Upper lobe of left lung (tissue), 6 donors: ENCODE measurements around the gene ADGRD1. TPM values are rescaled to one million over a fixed set of nuclear protein-coding genes. Genes with fewer than 3 reads are reported as not detected.

Experiments used
- ATAC-seq, 2 donors: fragments of 200-7000 bp; cut with Tn5 transposase; one replicate each; pipeline ENCODE4 v1.9.1; 2022; ENCODE audit warnings: mild to moderate bottlenecking in 2 of 2, moderate library complexity in 2 of 2; ENCODE audit not compliant: low FRiP score in 2 of 2
- DNase-seq, 2 donors: peaks; one replicate each; pipeline ENCODE4 v3.0.0-alpha.2; 2019 to 2020
- H3K27ac ChIP-seq, 4 donors: fragments of 200-600 bp; sonication (generic); one replicate each; pipeline ENCODE4 v1.5.1; 2016 to 2019
- H3K27me3 ChIP-seq, 4 donors: fragments of 200-600 bp; sonication (generic); one replicate each; pipeline ENCODE4 v1.5.1; 2017 to 2019
- H3K36me3 ChIP-seq, 4 donors: fragments of 200-600 bp; sonication (generic); one replicate each; pipeline ENCODE4 v1.5.1; 2016 to 2019
- H3K4me1 ChIP-seq, 4 donors: fragments of 200-600 bp; sonication (generic); one replicate each; pipeline ENCODE4 v1.5.1; 2018 to 2019
- H3K4me3 ChIP-seq, 4 donors: fragments of 200-600 bp; sonication (generic); one replicate each; pipeline ENCODE4 v1.5.1; 2017 to 2019; ENCODE audit warnings: mild to moderate bottlenecking in 2 of 4, moderate library complexity in 1 of 4
- H3K9me3 ChIP-seq, 4 donors: fragments of 200-600 bp; sonication (generic); one replicate each; pipeline ENCODE4 v1.5.1; 2018 to 2019
- EP300 ChIP-seq, 4 donors: sonication (generic); formaldehyde crosslinking; IDR thresholded peaks; one replicate each; pipeline ENCODE4 v1.5.1; 2017; ENCODE audit warnings: antibody characterized with exemption in 4 of 4, control low read depth in 2 of 4
- POLR2A ChIP-seq, 4 donors: fragments of 450-650 bp; IDR thresholded peaks; one replicate each; pipeline ENCODE4 v1.5.1; 2016 to 2017; ENCODE audit warnings: antibody characterized with exemption in 4 of 4, mild to moderate bottlenecking in 2 of 4
- POLR2AphosphoS5 ChIP-seq, 2 donors: sonication (generic); formaldehyde crosslinking; IDR thresholded peaks; one replicate each; pipeline ENCODE4 v1.5.1; 2017; ENCODE audit warnings: antibody characterized with exemption in 2 of 2
- WGBS, 2 donors: methylation state at CpG; one replicate each; pipeline ENCODE4 v1.1.5; 2017 to 2018; 5-methylcytosine and 5-hydroxymethylcytosine counted together
- total RNA-seq, 6 donors: library from RNA; depleted of rRNA in 4 of 6; stranded (reverse); fragments of >200 nt in 4 of 6; gene quantifications; one replicate each; pipeline versions ENCODE4 v1.1.0 to v1.2.1, GENCODE V29; 2016 to 2021
- TF ChIP-seq, protein P1 (sequence below), 6 experiments: fragments of 450-650 bp in 4 of 6; fragments of 200-600 bp in 2 of 6; sonication (generic) in 2 of 6; IDR thresholded peaks; one replicate each; pipeline ENCODE4 v1.5.1; 2016 to 2019; ENCODE audit warnings: antibody characterized with exemption in 6 of 6
- donor health status: DM: no; HTN: no; CAD: no; lungs with moderate emphysema.
- donor health status: DM: no; HTN: yes; CAD: no; lungs with severe emphysema.

ADGRD1 gene
- total RNA-seq, 6 donors from 2014 or later: 84.2 to 124 (median 94.7) TPM

DNA sequence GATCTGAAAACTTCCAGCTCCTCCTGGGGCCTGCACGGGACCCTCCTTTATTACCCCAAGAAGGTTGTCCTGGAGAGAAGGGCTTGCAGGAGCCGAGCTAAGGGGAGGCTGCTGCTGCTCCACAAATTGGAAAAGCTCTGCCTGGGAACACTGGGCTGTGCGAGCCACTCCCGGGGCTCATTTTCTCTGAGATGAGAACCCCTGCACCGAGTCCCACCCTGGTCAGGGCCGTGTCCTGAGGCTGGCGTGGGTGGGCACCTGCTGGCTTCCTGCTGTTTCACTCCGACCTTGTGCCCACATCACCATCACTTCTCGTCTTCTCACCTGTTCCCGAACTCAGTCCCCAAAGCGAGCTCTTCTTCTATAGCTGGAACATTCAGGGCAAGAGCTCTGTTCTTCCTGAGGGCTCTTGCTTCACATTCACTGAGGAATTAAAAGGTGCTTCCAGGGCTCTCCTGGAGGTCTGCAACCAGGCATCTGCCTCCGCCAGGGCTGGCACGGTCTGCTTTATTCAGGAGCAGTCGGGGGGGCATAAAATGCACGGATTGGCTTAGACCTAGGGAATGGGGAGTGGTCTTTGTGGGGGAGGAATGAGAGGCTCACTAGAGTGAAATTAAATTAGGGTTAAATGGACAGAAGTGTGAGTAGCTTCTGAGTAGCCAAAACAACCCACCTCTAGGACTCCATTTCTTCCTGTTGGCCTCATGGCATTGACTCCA, 98.5 kb downstream of the ADGRD1 start:
- no peak overlapping the region for H3K27ac ChIP-seq
- no peaks in the 10 kb centered on the region for H3K27me3 ChIP-seq
- WGBS, 2 donors: 93 to 94% methylated on average over 14 to 15 of the region's 15 CpGs
- no peak for ATAC-seq
- TF ChIP-seq POLR2AphosphoS5 (IDR thresholded peaks at IDR 0.05): no peak
- TF ChIP-seq POLR2A (IDR thresholded peaks at IDR 0.05): no peak
- H3K4me1 ChIP-seq: peaks cover under 1 to 5% (median 4%) of the 10 kb centered on the region in 4 donors
- no peaks in the 10 kb centered on the region for H3K36me3 ChIP-seq
- no peak for DNase-seq
- H3K4me3 ChIP-seq: no peak overlapping the region
- no peaks in the 10 kb centered on the region for H3K9me3 ChIP-seq

DNA sequence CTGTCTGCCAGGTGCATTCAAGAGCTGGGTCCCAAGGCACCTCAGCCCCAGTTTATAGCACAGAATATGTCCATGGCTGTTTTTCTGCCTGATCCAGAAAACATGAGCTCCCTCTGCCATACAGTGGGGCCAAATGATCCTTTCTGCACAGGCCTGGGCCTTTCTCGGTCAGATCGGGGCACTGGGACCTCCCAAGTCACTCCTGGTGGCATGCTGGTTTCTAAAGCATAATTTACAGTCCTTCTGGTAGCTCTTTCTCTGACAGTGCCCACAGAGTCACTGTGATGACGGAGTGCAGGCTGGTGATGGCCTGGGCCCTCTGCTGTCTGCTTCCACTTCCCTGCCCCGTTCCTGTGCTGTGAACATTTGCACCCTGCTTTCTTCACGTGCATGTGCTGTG, 99.2 kb downstream of the ADGRD1 start:
- H3K4me3 ChIP-seq: no peak overlapping the region
- DNase-seq: no peak
- peaks cover 0 to 5% (median 4%) of the 10 kb centered on the region in 4 donors for H3K4me1 ChIP-seq
- H3K9me3 ChIP-seq: no peaks in the 10 kb centered on the region
- WGBS, 2 donors: 83 to 88% methylated on average over 3 to 5 of the region's 5 CpGs
- H3K27me3 ChIP-seq: no peaks in the 10 kb centered on the region
- no peak overlapping the region for H3K27ac ChIP-seq
- no peak for ATAC-seq
- TF ChIP-seq POLR2AphosphoS5 (IDR thresholded peaks at IDR 0.05) (no peak), POLR2A (IDR thresholded peaks at IDR 0.05) (no peak), EP300 (IDR thresholded peaks at IDR 0.05) (no peak)
- TF ChIP-seq, protein P1, sequence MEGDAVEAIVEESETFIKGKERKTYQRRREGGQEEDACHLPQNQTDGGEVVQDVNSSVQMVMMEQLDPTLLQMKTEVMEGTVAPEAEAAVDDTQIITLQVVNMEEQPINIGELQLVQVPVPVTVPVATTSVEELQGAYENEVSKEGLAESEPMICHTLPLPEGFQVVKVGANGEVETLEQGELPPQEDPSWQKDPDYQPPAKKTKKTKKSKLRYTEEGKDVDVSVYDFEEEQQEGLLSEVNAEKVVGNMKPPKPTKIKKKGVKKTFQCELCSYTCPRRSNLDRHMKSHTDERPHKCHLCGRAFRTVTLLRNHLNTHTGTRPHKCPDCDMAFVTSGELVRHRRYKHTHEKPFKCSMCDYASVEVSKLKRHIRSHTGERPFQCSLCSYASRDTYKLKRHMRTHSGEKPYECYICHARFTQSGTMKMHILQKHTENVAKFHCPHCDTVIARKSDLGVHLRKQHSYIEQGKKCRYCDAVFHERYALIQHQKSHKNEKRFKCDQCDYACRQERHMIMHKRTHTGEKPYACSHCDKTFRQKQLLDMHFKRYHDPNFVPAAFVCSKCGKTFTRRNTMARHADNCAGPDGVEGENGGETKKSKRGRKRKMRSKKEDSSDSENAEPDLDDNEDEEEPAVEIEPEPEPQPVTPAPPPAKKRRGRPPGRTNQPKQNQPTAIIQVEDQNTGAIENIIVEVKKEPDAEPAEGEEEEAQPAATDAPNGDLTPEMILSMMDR (IDR thresholded peaks at IDR 0.05): no peak
- H3K36me3 ChIP-seq: no peaks in the 10 kb centered on the region

DNA sequence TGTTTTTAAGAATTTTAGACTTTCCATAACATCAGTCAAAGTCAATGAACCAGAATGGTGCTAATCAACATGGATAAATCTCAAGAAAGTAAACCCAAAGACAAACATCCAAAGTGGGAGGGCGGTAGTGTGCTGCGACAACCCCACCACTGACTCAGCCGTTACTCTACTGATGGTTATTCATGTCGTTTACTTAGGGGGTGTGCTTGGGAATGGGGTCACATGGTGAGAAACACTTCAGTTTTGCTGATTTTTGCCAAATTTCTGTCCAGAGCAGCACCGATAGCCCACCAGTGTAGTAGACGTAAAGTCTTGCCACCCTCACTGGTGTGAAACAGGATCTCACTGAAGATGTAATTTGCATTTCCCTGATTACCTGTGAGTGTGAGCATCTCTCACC, 99.9 kb downstream of the ADGRD1 start:
- Histone ChIP-seq H3K4me1 (peaks cover 0 to 5% (median 4%) of the 10 kb centered on the region in 4 donors), H3K27ac (no peak overlapping the region), H3K27me3 (no peaks in the 10 kb centered on the region), H3K4me3 (no peak overlapping the region), H3K36me3 (no peaks in the 10 kb centered on the region), H3K9me3 (no peaks in the 10 kb centered on the region)
- TF ChIP-seq EP300 (IDR thresholded peaks at IDR 0.05) (no peak), POLR2A (IDR thresholded peaks at IDR 0.05) (no peak), POLR2AphosphoS5 (IDR thresholded peaks at IDR 0.05) (no peak)
- TF ChIP-seq, protein P1 (IDR thresholded peaks at IDR 0.05): no peak
- DNase-seq (no peak), ATAC-seq (no peak)
- 84 to 90% methylated on average over 6 of the region's 6 CpGs for WGBS, 2 donors

DNA sequence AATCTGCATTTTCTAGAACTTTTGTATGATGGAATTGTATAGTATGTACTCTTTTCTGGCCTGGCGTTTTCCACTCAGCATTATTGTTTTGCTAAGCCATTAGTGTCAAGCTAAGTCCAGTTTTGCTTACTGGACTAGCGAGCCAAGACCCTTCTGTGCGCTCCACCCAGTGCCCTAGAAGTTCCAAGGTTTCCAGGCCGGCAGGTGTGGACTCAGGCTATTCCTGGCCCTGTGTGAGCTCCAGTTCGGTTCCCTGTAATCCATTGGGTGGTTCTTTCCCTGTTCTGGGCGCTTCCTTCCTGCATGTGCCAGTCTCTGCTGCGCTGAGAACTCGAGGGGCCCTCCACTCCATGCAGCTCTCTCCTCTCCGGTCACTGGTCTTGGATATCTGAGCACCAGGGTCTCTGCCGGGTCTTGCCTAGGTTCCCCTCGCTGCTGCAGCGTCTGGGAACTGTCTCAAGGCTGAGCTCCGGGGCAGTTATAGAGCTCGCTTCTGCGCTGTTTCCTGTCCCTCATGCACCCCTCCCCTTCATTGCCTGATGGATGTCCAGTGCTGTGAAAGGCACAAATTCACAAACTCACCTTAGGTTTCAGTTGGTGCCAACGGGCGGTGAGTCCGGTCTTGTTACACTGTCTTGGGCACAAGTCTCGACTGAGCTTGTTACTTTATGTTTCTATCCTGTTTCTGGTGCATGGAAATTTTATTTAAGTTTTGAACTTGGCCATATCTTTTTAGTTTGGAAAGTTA, 100.8 kb downstream of the ADGRD1 start:
- no peak overlapping the region for H3K4me3 ChIP-seq
- H3K36me3 ChIP-seq: no peaks in the 10 kb centered on the region
- ATAC-seq: no peak
- peak in 1 of 2 donors; percentile 17 for DNase-seq
- H3K27ac ChIP-seq: no peak overlapping the region
- 77 to 80% methylated on average over 19 of the region's 19 CpGs for WGBS, 2 donors
- TF ChIP-seq POLR2A (IDR thresholded peaks at IDR 0.05): no peak
- TF ChIP-seq, protein P1 (IDR thresholded peaks at IDR 0.05): no peak
- no peak for TF ChIP-seq EP300 (IDR thresholded peaks at IDR 0.05)
- TF ChIP-seq POLR2AphosphoS5 (IDR thresholded peaks at IDR 0.05): no peak
- H3K4me1 ChIP-seq: peaks cover 0 to 4% (median 1%) of the 10 kb centered on the region in 4 donors
- H3K9me3 ChIP-seq: no peaks in the 10 kb centered on the region
- no peaks in the 10 kb centered on the region for H3K27me3 ChIP-seq

DNA sequence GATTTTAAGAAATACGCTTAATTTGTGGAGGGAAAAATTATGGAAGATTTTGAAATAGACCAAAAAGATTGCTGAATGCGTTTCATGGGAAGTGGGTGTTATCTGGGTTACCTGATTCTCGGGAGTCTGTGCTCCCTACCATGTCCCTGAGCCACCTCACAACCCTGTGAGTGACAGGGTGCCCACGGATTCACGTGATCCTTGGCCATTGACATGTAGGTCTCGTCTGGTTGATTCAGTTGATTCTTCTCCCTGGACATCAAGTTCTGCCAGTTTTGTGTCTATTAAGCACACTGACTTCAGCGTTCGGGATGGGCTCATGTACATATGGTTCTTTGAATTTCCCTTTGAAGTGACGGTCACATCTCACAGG, 101.4 kb downstream of the ADGRD1 start:
- Histone ChIP-seq H3K36me3 (no peaks in the 10 kb centered on the region), H3K27ac (no peak overlapping the region), H3K4me3 (no peak overlapping the region), H3K9me3 (no peaks in the 10 kb centered on the region), H3K27me3 (no peaks in the 10 kb centered on the region), H3K4me1 (no peaks in the 10 kb centered on the region)
- ATAC-seq (no peak), DNase-seq (no peak)
- TF ChIP-seq POLR2A (IDR thresholded peaks at IDR 0.05): no peak
- TF ChIP-seq POLR2AphosphoS5 (IDR thresholded peaks at IDR 0.05): no peak
- 86 to 90% methylated on average over 9 of the region's 9 CpGs for WGBS, 2 donors
